ENCODE data around the gene TMEM214.

Gene TMEM214

GRCh38 chr2:27086090-27086723 lies 53.4 kb downstream of the TMEM214 start:
- DNase-seq, result peak; percentile 97

- no peak for DNase-seq
These were observed 54.2 kb downstream of the TMEM214 start, which contains the start of gene KHK for GRCh38 chr2:27086724-27087593. TSS of gene KHK (plus strand) at chr2:27086772. CDS start at chr2:27087260, 488 bp downstream.

- DNase-seq, result no peak
These were observed 55.2 kb downstream of the TMEM214 start for GRCh38 chr2:27087823-27088410.

GRCh38 chr2:27088634-27089033 lies 55.9 kb downstream of the TMEM214 start:
- DNase-seq, result no peak

- DNase-seq, result no peak
These were observed 56.6 kb downstream of the TMEM214 start for GRCh38 chr2:27089111-27089954.
